Mammary epithelial cell (primary cell): Measurements from ENCODE around the gene GAPDH.

Experiments used
- CTCF ChIP-seq, 2 donors: IDR thresholded peaks in 1 of 2; conservative IDR thresholded peaks in 1 of 2; 2 replicates each; pipeline ENCODE4 v1.5.1; 2011 to 2012; ENCODE audit warnings: inconsistent platforms in 2 of 2, low read length in 2 of 2, mild to moderate bottlenecking in 2 of 2, control low read depth in 1 of 2, low read depth in 1 of 2; ENCODE audit not compliant: insufficient read depth in 1 of 2; ENCODE audit errors: extremely low read depth in 1 of 2
- EZH2 ChIP-seq: IDR thresholded peaks from 2 replicates; pipeline ENCODE4 v1.6.1; 2012; ENCODE audit warnings: low read length, inconsistent platforms, borderline replicate concordance

- TF ChIP-seq CTCF (conservative IDR thresholded peaks at IDR 0.05 in 1 of 2, IDR thresholded peaks at IDR 0.05 in 1 of 2; ENCODE audit: extremely low read depth in 1 of 2, insufficient read depth in 1 of 2, low read depth in 1 of 2, low read length in 2 of 2) (no peak), EZH2 (no peak)
Observed at GRCh38 chr12:6559500-6559899, 25.2 kb downstream of the GAPDH start.
